ENCODE measurements around the gene MARCHF5.
"Not testable (repeated sequence)": the region's sequence is repeated elsewhere in the genome, so short reads cannot be mapped to it uniquely, and the experiment has no call there.

The MARCHF5 gene

GRCh38 chr10:92305133-92306072 is 14.4 kb downstream of the MARCHF5 start:
- DNase-seq = no peak

- no peak for DNase-seq
These were observed 18.3 kb downstream of the MARCHF5 start for GRCh38 chr10:92309272-92309671.

- no peak for DNase-seq
These were observed 22.8 kb downstream of the MARCHF5 start for GRCh38 chr10:92313750-92314149.

DNA sequence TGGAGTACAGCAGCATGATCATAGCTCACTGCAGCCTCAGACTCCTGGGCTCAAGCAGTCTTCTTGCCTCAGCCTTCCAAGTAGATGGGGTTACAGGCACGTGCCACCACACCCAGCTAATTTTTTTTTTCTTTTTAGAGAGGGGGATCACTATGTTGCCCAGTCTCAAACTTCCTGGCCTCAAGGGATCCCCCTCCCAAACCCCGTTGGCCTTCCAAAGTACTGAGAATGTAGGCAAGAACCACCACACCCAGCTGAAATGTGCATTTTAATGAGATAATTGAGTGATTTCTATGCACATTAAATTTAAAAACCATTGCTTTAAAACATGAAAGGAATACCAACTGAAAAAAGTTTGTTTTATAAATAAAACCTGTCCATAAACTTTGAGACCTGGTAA is 25.6 kb downstream of the MARCHF5 start:
- no peak for DNase-seq

GRCh38 chr10:92323079-92323478 is 32.1 kb downstream of the MARCHF5 start:
- no peak for DNase-seq

DNA sequence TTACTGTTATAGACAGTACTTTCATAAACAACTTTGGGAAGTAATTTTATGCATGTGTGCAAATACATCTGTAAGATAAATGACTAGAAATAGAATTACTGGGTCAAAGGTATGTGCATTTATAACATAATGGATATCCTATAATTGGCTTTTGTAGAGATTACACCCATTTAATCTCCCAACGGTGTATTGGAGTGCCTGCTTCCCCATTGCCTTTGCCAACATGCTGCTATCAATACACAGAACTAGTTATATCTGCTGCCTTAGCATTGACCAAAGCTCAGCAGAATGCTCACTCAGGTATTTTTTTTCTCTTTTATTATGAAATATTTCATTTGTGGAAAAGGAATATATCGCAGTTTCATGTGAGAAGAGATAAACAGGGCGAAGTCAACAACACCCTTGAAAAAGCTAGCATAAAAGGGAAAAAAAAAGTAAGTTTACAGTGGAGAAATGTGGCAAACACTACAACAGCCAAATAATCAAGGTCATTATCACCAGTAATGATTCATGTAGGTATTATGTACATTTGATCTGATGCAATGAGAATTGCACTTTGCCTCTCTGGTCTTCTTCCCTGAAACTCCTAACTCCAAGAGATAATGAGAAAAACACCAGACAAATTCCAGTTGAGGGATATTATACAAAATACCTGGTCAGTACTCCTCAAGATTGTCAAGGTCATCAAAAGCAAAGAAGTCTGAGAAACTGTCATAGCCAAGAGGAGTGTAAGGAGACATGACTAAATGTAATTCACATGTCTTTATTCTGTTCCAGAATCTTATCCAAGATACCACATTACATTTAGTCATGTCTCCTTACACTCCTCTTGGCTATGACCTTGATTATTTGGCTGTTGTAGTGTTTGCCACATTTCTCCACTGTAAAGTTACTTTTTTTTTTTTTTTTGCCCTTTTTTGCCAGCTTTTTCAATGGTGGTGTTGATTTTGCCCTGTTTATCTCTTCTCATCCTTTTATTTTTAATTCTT is 36.8 kb downstream of the MARCHF5 start:
- DNase-seq = no peak

- no peak for DNase-seq
These were observed 38.0 kb downstream of the MARCHF5 start for GRCh38 chr10:92328993-92329392.

- DNase-seq = not testable (repeated sequence)
These were observed 39.0 kb downstream of the MARCHF5 start for GRCh38 chr10:92329927-92330326.

DNA sequence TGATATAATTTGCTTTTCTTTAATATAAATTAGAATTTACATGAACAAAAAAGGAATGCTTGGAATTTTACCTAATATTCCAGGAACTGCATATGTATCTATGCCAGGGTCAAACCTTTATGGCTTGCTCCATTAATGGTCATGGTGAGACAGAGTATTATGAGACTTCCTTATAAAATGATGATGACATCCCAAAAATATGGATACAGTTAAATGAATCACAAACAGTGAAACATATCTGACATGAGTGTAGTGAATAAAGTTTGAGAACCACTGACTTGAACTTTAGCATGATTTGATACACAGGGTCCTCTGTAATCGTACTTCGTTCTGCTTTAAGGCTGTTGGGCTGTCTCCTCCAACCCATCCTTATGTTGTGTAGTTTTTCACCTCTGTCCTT is 51.8 kb downstream of the MARCHF5 start:
- no peak for DNase-seq

GRCh38 chr10:92345575-92345974 is 54.6 kb downstream of the MARCHF5 start:
- not testable (repeated sequence) for DNase-seq

GRCh38 chr10:92347035-92347676 is 56.2 kb downstream of the MARCHF5 start:
- not testable (repeated sequence) for DNase-seq

DNA sequence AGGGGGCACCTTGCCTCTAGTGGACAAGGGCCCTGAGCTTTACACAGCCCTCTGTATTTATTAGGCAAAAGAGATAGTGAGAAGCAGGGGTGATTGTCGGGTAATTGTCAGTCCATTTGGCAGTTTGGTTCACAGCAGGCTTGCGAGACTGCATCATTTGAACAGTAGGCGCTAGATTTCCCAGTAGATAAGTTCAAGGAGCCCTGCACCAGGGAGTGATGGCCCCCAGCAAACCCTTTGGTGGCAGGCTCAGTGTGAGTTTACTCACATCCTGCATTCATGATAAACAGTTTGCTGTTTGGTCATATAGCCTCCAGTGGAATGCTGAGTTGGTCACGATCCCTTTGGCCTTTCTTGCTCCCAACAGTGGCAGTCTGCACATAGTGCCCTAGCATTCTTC is 59.4 kb downstream of the MARCHF5 start:
- DNase-seq = no peak

DNA sequence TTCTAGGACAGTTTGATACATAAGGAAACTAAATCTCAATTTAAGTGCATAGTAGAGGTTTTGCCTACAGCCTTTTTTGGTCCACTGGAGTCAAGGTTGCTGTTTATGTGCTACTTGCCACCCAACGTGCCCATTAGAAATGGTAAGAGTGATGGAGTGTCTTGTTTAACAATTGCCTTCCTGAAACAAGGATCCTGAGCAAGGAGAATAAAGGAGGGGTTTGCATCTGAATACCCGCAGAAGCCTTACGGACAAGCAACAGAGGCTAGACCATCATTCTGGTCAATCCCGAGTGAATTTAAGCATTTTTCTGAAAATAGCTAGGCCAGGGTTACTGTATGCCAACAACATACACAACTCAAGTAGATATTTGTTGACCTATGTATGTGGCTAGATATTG is 63.6 kb downstream of the MARCHF5 start:
- no peak for DNase-seq

GRCh38 chr10:92356041-92356440 is 65.1 kb downstream of the MARCHF5 start:
- DNase-seq = no peak

DNA sequence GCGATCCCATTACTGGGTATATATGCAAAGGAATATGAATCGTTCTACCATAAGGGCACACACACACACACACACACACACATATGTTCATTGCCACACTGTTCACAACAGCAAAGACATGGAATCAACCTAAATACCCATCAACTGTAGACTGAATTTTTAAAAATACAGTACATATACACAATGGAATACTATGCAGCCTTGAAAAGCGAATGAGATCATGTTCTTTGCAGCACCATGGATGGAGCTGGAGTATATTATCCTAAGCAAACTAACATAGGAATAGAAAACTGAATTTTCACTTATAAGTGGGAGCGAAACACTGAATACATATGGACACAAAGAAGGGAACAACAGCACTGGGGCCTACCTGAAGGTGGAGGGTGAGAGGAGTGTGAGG is 72.5 kb downstream of the MARCHF5 start:
- DNase-seq = no peak

DNA sequence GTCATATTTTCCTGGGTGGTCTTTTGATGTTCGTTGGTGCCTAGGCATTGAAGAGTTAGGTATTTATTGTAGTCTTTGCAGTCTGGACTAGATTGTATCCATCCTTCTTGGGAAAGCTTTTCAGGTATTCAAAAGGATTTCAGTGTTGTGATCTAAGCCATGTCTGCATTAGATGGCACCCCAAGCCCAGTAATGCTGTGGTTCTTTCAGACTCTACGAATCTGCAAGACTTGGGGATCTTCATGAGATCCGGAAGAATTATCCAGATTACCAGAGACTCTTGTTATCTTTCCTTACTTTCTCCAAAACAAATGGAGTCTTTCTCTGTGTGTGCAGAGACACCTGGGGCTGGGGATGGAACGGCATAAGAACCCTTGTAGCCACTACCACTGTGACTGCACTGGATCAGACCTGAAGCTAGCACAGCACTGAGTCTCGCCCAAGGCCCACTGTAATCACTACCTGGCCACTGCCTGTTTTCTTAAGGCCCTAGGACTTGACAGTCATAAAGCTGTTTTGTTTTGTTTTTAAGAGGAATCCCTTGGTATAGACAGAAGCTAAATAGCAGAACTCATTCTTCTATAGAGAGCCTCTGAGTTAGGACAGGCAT is 75.5 kb downstream of the MARCHF5 start:
- no peak for DNase-seq

DNA sequence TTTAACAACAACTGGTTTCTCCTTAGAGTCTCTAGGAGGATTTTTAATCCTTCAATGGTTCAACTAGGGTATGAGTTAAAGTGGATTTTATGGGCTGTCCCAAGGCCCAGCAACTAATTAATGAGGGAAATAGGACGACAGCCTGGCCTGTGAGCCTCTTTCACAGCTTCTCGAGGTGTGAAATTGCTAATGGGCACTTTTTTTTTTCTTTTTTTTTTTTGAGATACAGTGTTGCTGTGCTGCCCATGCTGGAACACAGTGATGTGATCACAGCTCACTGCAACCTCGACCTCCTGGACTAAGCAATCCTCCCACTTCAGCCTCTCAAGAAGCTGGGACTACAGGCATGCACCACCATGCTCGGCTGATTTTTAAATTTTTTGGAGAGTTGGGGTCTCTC is 87.0 kb downstream of the MARCHF5 start:
- DNase-seq = no peak

DNA sequence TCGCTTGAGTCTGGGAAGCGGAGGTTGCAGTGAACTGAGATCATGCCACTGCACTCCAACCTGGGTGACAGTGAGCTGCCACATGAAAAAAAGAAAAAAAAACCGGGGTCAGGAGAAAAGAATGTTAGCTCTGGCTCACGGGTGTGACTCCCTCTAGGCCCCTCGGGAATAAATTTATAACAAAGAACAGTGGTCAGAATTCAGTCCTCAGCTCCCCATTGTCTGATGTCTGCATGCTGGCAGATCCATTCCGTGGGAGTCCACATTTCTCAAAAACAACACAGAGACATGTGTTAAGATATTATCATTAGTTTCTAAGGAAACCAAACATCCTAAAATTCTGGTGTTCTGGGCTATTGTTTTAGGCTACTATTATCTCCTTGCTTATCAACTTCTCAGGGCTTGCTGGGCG is 90.6 kb downstream of the MARCHF5 start:
- no peak for DNase-seq

GRCh38 chr10:92382631-92383030 is 91.7 kb downstream of the MARCHF5 start:
- no peak for DNase-seq

DNA sequence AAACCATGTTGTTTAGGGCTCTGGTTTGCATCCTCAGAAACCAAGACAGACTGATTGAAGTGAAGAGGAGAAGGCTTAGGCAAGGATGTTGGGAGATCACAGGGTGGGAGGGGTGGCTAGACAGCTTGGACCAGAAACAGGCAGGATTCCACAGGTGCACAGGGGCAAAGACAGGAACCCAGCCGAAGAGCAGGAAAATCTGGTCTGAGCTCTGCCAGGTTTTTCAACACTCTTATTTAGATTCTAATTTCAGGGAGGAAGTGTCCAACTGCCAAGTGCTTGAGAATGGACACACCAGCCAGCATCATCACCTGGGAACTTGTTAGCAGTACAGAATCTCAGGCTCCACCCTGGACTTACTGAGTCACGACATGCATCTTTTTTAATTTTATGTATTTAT is 93.8 kb downstream of the MARCHF5 start:
- no peak for DNase-seq

DNA sequence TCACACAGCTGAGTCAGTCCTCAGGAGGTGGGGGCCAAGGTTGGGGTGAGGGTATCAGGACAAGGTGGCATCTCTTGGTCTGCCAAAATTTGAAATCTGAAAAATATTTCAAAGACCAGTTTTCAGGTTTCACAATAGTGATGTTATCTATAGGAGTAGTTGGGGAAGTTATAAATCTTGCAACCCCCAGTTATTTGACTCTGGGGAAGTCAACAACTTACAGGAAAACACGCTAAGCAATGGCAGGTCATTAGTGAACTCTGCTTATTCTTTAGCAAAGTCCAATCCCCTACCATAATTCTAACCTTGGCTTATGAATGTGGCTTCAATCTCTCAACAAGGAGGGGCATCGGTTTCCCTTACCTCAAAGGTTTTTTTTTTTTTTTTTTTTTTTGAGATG is 94.9 kb downstream of the MARCHF5 start:
- DNase-seq = no peak

- no peak for DNase-seq
These were observed 96.4 kb downstream of the MARCHF5 start for GRCh38 chr10:92387289-92387940.

Data from SHP77 treated with DMSO at 0.1 percent for 48 hours (cell line).